Measurements from ENCODE around the gene ADGRV1. TPM values are rescaled to one million over a fixed set of nuclear protein-coding genes. Genes with fewer than 3 reads are reported as not detected.
A peak's percentile ranks its signal among the peaks of the same experiment; 100 is the strongest.

Gene ADGRV1
- total and polyA plus RNA-seq, 7 donors = 0.05 to 0.83 (median 0.11) TPM; not detected in 1

- Histone ChIP-seq H3K27ac (no peak overlapping the region), H3K9me3 (peaks cover 6% of the 10 kb centered on the region), H3K36me3 (ENCODE audit: insufficient read depth in 1 of 2, low read depth in 1 of 2) (no peaks in the 10 kb centered on the region), H3K4me3 (no peak overlapping the region), H3K4me1 (no peaks in the 10 kb centered on the region), H3K27me3 (ENCODE audit: insufficient read depth in 3 of 3, low read length in 2 of 3) (peaks cover 0 to 4% (median 0%) of the 10 kb centered on the region in 3 donors)
- no peak for TF ChIP-seq CTCF (IDR thresholded peaks at IDR 0.05)
- ATAC-seq (no peak), DNase-seq (no peak)
- 65 to 75% (median 68%) methylated on average over 2 of the region's 2 CpGs for WGBS, 3 donors
- intact Hi-C loops (cut with DNase I) = no loop called here
Measured at GRCh38 chr5:91072881-91073280, 514.3 kb downstream of the ADGRV1 start.

GRCh38 chr5:91074615-91075014 is 516.0 kb downstream of the ADGRV1 start:
- ATAC-seq (no peak), DNase-seq (no peak)
- TF ChIP-seq CTCF (IDR thresholded peaks at IDR 0.05) = no peak
- no peaks in the 10 kb centered on the region for H3K36me3 ChIP-seq (ENCODE audit: insufficient read depth in 1 of 2, low read depth in 1 of 2)
- WGBS, 3 donors = 86 to 97% (median 95%) methylated on average over 1 of the region's 1 CpG
- H3K9me3 ChIP-seq = no peaks in the 10 kb centered on the region
- H3K4me1 ChIP-seq = peaks cover 11% of the 10 kb centered on the region
- no peak overlapping the region for H3K27ac ChIP-seq
- no peak overlapping the region for H3K4me3 ChIP-seq
- peaks cover 0 to 4% (median 0%) of the 10 kb centered on the region in 3 donors for H3K27me3 ChIP-seq (ENCODE audit: insufficient read depth in 3 of 3, low read length in 2 of 3)
- intact Hi-C loops (cut with DNase I) = no loop called here

GRCh38 chr5:91076138-91076537 is 517.5 kb downstream of the ADGRV1 start:
- no peaks in the 10 kb centered on the region for H3K9me3 ChIP-seq
- no peak overlapping the region for H3K4me3 ChIP-seq
- intact Hi-C loops (cut with DNase I) = no loop called here
- peaks cover 0 to 4% (median 0%) of the 10 kb centered on the region in 3 donors for H3K27me3 ChIP-seq (ENCODE audit: insufficient read depth in 3 of 3, low read length in 2 of 3)
- no peak for ATAC-seq
- TF ChIP-seq CTCF (IDR thresholded peaks at IDR 0.05) = no peak
- H3K36me3 ChIP-seq (ENCODE audit: insufficient read depth in 1 of 2, low read depth in 1 of 2) = no peaks in the 10 kb centered on the region
- no peak for DNase-seq
- no peak overlapping the region for H3K27ac ChIP-seq
- peaks cover 11% of the 10 kb centered on the region for H3K4me1 ChIP-seq

GRCh38 chr5:91077623-91078022 is 519.0 kb downstream of the ADGRV1 start:
- intact Hi-C loops (cut with DNase I) = no loop called here
- 85 to 90% (median 89%) methylated on average over 3 of the region's 3 CpGs for WGBS, 3 donors
- Histone ChIP-seq H3K4me3 (no peak overlapping the region), H3K9me3 (no peaks in the 10 kb centered on the region), H3K27me3 (ENCODE audit: insufficient read depth in 3 of 3, low read length in 2 of 3) (peaks cover 0 to 4% (median 0%) of the 10 kb centered on the region in 3 donors), H3K36me3 (ENCODE audit: insufficient read depth in 1 of 2, low read depth in 1 of 2) (no peaks in the 10 kb centered on the region), H3K4me1 (peaks cover 11% of the 10 kb centered on the region), H3K27ac (no peak overlapping the region)
- DNase-seq = no peak
- no peak for ATAC-seq
- no peak for TF ChIP-seq CTCF (IDR thresholded peaks at IDR 0.05)

- Histone ChIP-seq H3K9me3 (no peaks in the 10 kb centered on the region), H3K4me3 (no peak overlapping the region), H3K27ac (no peak overlapping the region), H3K27me3 (ENCODE audit: insufficient read depth in 3 of 3, low read length in 2 of 3) (no peaks in the 10 kb centered on the region), H3K4me1 (peaks cover 11% of the 10 kb centered on the region), H3K36me3 (ENCODE audit: insufficient read depth in 1 of 2, low read depth in 1 of 2) (no peaks in the 10 kb centered on the region)
- TF ChIP-seq CTCF (IDR thresholded peaks at IDR 0.05) = no peak
- ATAC-seq (peak in 1 of 4 donors; percentile 77), DNase-seq (no peak)
- intact Hi-C loops (cut with DNase I) = no loop called here
- 29 to 40% (median 34%) methylated on average over 2 of the region's 2 CpGs for WGBS, 3 donors
Measured at GRCh38 chr5:91079037-91079436, 520.4 kb downstream of the ADGRV1 start.
